GM12872 (cell line): ENCODE measurements around the gene KIAA1958.

ENCODE experiments used
- TF ChIP-seq, protein P1 (sequence below): IDR thresholded peaks from 3 replicates; pipeline ENCODE4 v1.5.1; 2011; ENCODE audit warnings: low read depth, mild to moderate bottlenecking, low read length, moderate library complexity; ENCODE audit not compliant: insufficient read depth

Gene KIAA1958, protein sequence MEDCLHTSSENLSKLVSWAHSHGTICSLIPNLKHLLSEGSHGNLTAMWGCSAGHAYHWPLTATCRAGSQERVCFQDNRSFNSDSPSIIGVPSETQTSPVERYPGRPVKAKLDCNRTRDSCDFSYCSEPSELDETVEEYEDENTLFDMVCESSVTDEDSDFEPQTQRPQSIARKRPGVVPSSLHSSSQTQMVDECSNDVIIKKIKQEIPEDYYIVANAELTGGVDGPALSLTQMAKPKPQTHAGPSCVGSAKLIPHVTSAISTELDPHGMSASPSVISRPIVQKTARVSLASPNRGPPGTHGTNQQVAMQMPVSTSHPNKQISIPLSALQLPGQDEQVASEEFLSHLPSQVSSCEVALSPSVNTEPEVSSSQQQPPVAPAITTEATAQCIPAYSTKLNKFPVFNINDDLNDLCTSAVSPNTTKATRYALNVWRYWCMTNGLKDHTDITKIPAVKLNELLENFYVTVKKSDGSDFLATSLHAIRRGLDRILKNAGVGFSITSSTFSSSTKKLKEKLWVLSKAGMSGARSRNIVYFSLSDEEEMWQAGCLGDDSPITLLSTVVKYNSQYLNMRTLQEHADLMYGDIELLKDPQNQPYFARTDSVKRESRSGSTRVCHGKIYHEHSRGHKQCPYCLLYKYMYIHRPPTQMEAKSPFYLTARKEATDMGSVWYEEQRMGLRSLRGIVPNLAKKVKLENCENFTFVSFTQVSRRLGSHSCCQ

DNA sequence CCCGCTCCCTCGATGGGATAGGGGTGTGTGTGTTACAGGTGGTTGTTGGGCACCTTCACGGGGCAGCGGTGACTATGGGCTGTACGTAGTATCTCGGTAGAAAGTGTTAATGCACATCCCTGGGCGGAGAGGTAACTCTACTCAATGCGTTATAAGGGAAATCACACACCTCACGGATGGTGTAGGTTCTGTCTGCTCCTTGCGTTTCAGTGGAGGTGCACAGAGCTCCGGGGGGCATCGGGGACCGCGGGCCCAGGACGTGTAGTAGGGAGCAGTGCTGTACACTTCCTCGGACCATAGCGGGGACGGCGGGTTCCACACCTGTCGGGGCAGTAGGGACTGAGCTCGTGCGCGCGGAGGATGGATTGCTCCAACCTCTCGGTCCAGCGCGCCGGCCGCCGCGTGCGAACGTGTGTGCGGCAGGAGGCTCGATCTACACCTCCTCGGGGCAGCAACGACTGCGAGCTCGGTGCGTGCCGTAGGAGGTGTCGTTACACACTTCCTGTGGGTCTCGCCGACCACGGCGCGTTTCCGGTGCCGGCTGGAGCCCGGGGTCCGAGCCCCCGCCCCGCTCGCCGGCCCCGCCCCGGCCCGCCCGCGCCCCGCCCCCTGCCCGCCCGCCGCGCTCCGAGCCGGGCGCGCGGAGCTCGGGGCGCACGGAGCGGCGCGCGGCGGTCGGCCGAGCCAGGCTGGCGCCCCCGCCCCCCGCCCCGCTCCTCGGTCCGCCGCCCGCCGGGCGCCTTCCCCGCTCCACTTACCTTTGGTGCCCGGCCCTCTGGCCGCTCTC lies at the start of gene KIAA1958:
Gene KIAA1958 (plus strand): TSS at position 607 of the 787 bp plus-strand sequence. CDS start 87,254 bp downstream, outside the sequence.
- TF ChIP-seq, protein P1, sequence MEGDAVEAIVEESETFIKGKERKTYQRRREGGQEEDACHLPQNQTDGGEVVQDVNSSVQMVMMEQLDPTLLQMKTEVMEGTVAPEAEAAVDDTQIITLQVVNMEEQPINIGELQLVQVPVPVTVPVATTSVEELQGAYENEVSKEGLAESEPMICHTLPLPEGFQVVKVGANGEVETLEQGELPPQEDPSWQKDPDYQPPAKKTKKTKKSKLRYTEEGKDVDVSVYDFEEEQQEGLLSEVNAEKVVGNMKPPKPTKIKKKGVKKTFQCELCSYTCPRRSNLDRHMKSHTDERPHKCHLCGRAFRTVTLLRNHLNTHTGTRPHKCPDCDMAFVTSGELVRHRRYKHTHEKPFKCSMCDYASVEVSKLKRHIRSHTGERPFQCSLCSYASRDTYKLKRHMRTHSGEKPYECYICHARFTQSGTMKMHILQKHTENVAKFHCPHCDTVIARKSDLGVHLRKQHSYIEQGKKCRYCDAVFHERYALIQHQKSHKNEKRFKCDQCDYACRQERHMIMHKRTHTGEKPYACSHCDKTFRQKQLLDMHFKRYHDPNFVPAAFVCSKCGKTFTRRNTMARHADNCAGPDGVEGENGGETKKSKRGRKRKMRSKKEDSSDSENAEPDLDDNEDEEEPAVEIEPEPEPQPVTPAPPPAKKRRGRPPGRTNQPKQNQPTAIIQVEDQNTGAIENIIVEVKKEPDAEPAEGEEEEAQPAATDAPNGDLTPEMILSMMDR: no peak

DNA sequence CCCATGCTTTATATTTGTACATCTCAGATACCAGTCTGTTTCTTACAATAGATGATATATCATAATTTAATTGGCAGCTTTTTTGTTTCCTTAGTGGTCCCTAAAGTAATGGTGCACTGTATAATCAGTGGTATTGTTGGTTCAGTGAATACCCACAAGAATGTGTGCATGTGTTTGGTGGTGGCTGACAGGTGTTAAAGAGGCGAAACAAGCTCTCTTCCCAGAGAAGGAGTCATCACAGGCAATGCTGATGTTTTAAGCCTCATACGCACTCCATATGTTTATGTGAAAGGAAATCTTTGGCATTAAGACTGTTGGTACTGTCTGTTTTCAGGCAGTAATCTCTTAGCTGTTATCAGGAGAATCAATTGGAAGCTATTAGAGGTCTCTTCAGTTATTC lies 49.2 kb upstream of the KIAA1958 start:
- TF ChIP-seq, protein P1: no peak

DNA sequence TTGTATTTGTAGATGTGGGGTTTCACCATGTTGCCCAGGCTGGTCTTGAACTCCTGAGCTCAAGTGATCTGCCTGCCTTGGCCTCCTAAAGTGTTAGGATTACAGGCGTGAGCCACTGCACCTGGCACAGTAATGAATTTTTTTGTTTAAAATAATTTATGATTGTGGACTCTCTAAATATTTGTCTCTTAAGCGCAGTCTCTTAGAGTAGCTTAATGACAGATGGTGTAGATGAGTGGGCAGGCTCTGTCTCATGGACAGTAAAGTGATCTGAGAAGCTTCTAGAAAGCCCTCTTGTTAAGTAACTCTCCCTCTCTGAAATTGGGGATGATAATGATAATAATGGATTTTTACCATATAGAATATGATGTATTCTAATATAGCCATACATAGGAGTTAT lies 47.5 kb upstream of the KIAA1958 start:
- TF ChIP-seq, protein P1: no peak

DNA sequence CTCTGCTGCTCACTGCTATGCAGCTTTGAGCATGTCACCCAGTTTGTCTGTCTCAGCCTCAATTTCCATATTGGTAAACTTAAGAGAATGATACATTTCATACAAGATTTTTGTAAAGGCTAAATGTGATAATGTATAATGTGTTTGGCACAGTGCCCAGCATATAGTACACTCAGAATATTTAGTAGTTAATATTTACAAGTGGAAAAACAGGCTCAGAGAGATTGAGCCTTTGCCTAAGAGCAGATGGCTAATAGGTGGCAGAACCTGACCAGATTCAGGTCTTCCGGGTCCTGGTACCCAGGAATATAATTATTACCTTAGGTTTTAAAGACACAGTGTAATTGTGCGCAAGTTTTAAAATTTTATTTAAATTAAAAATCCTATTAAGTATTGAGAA lies 46.8 kb upstream of the KIAA1958 start:
- TF ChIP-seq, protein P1: no peak

DNA sequence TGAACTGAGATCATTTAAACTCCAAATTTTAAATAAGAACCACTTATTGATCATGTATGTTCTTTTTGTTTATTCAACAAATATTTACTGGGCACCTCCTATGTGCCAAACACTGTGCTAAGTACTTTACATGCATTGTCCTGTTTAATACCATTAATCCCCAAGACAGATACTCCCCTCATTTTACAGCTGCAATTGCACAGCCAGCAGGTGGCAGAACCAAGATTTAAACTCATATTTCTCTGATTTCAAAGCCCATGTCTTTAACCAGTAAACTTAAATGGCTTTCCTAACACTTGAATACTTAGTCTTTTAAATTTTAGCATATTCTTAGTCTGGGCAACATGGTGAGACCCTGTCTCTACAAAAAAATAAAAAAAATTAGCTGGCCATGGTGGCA lies 43.4 kb upstream of the KIAA1958 start:
- TF ChIP-seq, protein P1: peak; percentile 34; the same call in 1 of the 3 replicates

DNA sequence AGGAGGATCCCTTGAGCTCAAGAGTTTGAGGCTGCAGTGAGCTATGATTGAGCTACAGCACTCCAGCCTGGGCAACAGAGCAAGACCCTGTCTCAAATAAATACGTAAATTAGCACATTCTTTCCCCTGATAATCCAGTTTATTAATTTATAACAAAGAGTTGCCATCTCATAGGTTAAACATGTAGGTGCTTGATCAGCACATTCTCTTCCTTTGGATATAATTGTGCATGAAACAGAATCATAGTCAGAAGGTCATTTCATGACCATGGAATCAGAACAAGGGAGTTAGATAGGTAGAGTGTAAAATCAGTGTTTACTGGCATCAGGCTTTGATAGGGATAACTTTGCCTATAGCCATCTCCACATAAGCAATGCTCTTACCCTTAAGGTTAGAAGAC lies 43.0 kb upstream of the KIAA1958 start:
- TF ChIP-seq, protein P1: no peak

DNA sequence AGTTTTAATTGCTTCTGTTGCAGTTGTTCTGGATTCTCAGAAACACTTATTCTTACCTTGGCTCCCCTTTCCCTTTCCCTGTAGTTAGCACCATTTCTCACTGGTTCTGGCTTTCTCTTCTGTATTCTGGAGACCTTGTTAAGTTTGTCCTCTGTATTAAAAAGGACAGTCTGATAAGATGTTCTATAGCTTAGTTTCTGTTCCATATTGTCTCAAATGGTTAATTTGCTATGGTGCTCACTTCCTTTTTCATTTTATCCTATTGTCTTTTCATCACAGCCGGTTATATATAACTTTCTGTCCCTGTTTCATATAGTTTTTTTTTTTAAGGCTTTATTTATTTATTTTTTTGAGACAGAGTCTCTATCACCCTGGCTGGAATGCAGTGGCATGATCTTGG lies 41.4 kb upstream of the KIAA1958 start:
- TF ChIP-seq, protein P1: no peak
